Sigmoid colon (tissue), 4 donors: ENCODE measurements around the gene SPINK5.

ENCODE experiments used
- EP300 ChIP-seq, 4 donors: sonication (generic); formaldehyde crosslinking; IDR thresholded peaks; one replicate each; pipeline ENCODE4 v1.6.1; 2017; ENCODE audit warnings: antibody characterized with exemption in 4 of 4
- POLR2AphosphoS5 ChIP-seq, 4 donors: sonication (generic); formaldehyde crosslinking; IDR thresholded peaks; one replicate each; pipeline ENCODE4 v1.6.1; 2017; ENCODE audit warnings: antibody characterized with exemption in 4 of 4
- TF ChIP-seq, protein P1 (sequence below), 4 experiments: fragments of 450-650 bp in 3 of 4; fragments of 200-600 bp in 1 of 4; IDR thresholded peaks; one replicate each; pipeline ENCODE4 v1.5.1; 2016 to 2019; ENCODE audit warnings: antibody characterized with exemption in 4 of 4, mild to moderate bottlenecking in 3 of 4, moderate library complexity in 2 of 4

DNA sequence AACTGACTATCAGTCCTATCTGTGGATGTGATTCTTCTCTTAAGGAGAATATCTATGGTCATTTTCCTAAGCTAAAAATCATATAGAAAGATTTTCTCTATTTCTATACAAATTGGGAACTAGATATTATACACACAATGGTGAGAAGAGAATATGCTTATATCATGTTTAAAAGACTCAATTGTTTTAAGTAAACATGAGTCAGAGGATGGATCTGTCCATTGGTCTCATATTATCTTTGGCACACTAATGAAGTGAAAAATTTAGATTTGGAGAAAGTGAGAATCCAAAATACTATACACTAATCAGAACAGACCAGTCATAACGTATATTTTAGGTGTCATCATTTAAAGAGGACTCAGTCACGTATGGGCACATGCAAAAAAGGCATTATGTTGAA, 88.1 kb downstream of the SPINK5 start:
- TF ChIP-seq EP300 (IDR thresholded peaks at IDR 0.05) (no peak), POLR2AphosphoS5 (IDR thresholded peaks at IDR 0.05) (no peak)
- TF ChIP-seq, protein P1, sequence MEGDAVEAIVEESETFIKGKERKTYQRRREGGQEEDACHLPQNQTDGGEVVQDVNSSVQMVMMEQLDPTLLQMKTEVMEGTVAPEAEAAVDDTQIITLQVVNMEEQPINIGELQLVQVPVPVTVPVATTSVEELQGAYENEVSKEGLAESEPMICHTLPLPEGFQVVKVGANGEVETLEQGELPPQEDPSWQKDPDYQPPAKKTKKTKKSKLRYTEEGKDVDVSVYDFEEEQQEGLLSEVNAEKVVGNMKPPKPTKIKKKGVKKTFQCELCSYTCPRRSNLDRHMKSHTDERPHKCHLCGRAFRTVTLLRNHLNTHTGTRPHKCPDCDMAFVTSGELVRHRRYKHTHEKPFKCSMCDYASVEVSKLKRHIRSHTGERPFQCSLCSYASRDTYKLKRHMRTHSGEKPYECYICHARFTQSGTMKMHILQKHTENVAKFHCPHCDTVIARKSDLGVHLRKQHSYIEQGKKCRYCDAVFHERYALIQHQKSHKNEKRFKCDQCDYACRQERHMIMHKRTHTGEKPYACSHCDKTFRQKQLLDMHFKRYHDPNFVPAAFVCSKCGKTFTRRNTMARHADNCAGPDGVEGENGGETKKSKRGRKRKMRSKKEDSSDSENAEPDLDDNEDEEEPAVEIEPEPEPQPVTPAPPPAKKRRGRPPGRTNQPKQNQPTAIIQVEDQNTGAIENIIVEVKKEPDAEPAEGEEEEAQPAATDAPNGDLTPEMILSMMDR (IDR thresholded peaks at IDR 0.05) = no peak
